Measurements from ENCODE around the gene EMILIN3. TPM values are rescaled to one million over a fixed set of nuclear protein-coding genes. Genes with fewer than 3 reads are reported as not detected.

Gene EMILIN3
- total RNA-seq, 1 donor from 2014 or later: not detected

- Mint-ChIP-seq H3K4me1 (peaks cover 9% of the 10 kb centered on the region), H3K9me3 (no peaks in the 10 kb centered on the region), H3K27me3 (peaks cover 4% of the 10 kb centered on the region), H3K27ac (no peak overlapping the region), H3K36me3 (ENCODE audit: low read depth) (no peaks in the 10 kb centered on the region), H3K4me3 (no peak overlapping the region)
- ChIA-PET CTCF (interaction anchor here (2.7 kb wide), 1 partner anchor 163 kb away, joined by 14 read pairs; no protein-coding TSS in a partner anchor), POLR2A (no interaction called here)
- DNase-seq: no peak
- intact Hi-C loops (cut with micrococcal nuclease): no loop called here
- ATAC-seq (ENCODE audit: low read depth): no peak
- TF ChIP-seq CTCF (IDR thresholded peaks at IDR 0.05): no peak
Measured at GRCh38 chr20:41335591-41335990, 31.0 kb downstream of the EMILIN3 start.

- POLR2A ChIA-PET: interaction anchor here (0.5 kb wide), 1 partner anchor 367 kb away, joined by 6 read pairs; no protein-coding TSS in a partner anchor
- Mint-ChIP-seq H3K27ac (no peak overlapping the region), H3K36me3 (ENCODE audit: low read depth) (no peaks in the 10 kb centered on the region), H3K9me3 (no peaks in the 10 kb centered on the region), H3K4me3 (no peak overlapping the region), H3K4me1 (peaks cover 3% of the 10 kb centered on the region), H3K27me3 (peaks cover 3% of the 10 kb centered on the region)
- ATAC-seq (ENCODE audit: low read depth) (no peak), DNase-seq (no peak)
- CTCF ChIA-PET: interaction anchor here (0.9 to 2.7 kb wide), 3 partner anchors 11 to 200 kb away, joined by 3 to 14 read pairs (median 3); no protein-coding TSS in a partner anchor
- intact Hi-C loops (cut with micrococcal nuclease): no loop called here
- TF ChIP-seq CTCF (IDR thresholded peaks at IDR 0.05): no peak
Measured at GRCh38 chr20:41334443-41335421, 31.9 kb downstream of the EMILIN3 start.

GRCh38 chr20:41334036-41334435 is 32.6 kb downstream of the EMILIN3 start:
- no peak for ATAC-seq (ENCODE audit: low read depth)
- intact Hi-C loops (cut with micrococcal nuclease): no loop called here
- H3K9me3 Mint-ChIP-seq: no peaks in the 10 kb centered on the region
- DNase-seq: no peak
- no peak overlapping the region for H3K27ac Mint-ChIP-seq
- TF ChIP-seq CTCF (IDR thresholded peaks at IDR 0.05): no peak
- ChIA-PET CTCF (interaction anchor here (0.9 to 2.7 kb wide), 3 partner anchors 11 to 199 kb away, joined by 3 to 14 read pairs (median 3); no protein-coding TSS in a partner anchor), POLR2A (no interaction called here)
- H3K4me1 Mint-ChIP-seq: peaks cover 10% of the 10 kb centered on the region
- H3K27me3 Mint-ChIP-seq: no peaks in the 10 kb centered on the region
- H3K36me3 Mint-ChIP-seq (ENCODE audit: low read depth): no peaks in the 10 kb centered on the region
- H3K4me3 Mint-ChIP-seq: no peak overlapping the region

- DNase-seq: no peak
- ChIA-PET POLR2A (no interaction called here), CTCF (no interaction called here)
- intact Hi-C loops (cut with micrococcal nuclease): no loop called here
- no peak for TF ChIP-seq CTCF (IDR thresholded peaks at IDR 0.05)
- peaks cover 12% of the 10 kb centered on the region for H3K4me1 Mint-ChIP-seq
- no peak for ATAC-seq (ENCODE audit: low read depth)
- H3K36me3 Mint-ChIP-seq (ENCODE audit: low read depth): no peaks in the 10 kb centered on the region
- no peak overlapping the region for H3K27ac Mint-ChIP-seq
- no peaks in the 10 kb centered on the region for H3K9me3 Mint-ChIP-seq
- H3K4me3 Mint-ChIP-seq: no peak overlapping the region
- no peaks in the 10 kb centered on the region for H3K27me3 Mint-ChIP-seq
Measured at GRCh38 chr20:41331731-41332130, 34.9 kb downstream of the EMILIN3 start.

GRCh38 chr20:41330941-41331340 is 35.7 kb downstream of the EMILIN3 start:
- Mint-ChIP-seq H3K27me3 (no peaks in the 10 kb centered on the region), H3K4me3 (no peak overlapping the region), H3K9me3 (no peaks in the 10 kb centered on the region), H3K27ac (no peak overlapping the region), H3K36me3 (ENCODE audit: low read depth) (no peaks in the 10 kb centered on the region), H3K4me1 (peaks cover 12% of the 10 kb centered on the region)
- TF ChIP-seq CTCF (IDR thresholded peaks at IDR 0.05): no peak
- ChIA-PET POLR2A (interaction anchor here (1.5 kb wide), 1 partner anchor 22 kb away, joined by 3 read pairs; no protein-coding TSS in a partner anchor), CTCF (interaction anchor here (0.7 to 2.2 kb wide), 2 partner anchors 8 to 155 kb away, joined by 3 to 16 read pairs; partner anchors contain the start of gene LPIN3)
- ATAC-seq (ENCODE audit: low read depth) (no peak), DNase-seq (no peak)
- intact Hi-C loops (cut with micrococcal nuclease): no loop called here
